COLO829 (cell line): Measurements from ENCODE around the gene ANKRD31.

Experiments
- DNase-seq: peaks from one replicate; pipeline ENCODE4 v3.0.0; 2012; ENCODE audit warnings: low spot score

Gene ANKRD31

GRCh38 chr5:75031366-75031765 lies 205.3 kb downstream of the ANKRD31 start:
- no peak for DNase-seq

DNA sequence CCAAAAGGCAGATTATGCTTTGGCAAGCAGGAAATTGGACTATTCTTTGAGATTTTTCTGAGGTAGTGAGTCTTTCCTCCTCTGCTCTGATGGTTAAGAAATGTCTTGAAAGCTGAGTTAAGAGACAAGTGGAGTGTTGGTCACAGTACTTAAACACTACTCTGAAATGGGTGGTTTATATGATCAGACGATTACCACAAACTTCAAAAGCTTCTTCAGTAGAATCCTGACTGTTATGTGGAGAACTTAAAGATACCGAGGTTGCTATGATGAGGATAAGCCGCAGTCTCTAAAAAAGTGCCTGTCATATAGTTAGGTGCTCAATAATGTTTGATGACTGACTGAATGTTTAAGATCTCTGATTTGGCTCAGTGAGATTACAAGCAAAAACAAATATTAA lies 208.6 kb downstream of the ANKRD31 start:
- DNase-seq = no peak

DNA sequence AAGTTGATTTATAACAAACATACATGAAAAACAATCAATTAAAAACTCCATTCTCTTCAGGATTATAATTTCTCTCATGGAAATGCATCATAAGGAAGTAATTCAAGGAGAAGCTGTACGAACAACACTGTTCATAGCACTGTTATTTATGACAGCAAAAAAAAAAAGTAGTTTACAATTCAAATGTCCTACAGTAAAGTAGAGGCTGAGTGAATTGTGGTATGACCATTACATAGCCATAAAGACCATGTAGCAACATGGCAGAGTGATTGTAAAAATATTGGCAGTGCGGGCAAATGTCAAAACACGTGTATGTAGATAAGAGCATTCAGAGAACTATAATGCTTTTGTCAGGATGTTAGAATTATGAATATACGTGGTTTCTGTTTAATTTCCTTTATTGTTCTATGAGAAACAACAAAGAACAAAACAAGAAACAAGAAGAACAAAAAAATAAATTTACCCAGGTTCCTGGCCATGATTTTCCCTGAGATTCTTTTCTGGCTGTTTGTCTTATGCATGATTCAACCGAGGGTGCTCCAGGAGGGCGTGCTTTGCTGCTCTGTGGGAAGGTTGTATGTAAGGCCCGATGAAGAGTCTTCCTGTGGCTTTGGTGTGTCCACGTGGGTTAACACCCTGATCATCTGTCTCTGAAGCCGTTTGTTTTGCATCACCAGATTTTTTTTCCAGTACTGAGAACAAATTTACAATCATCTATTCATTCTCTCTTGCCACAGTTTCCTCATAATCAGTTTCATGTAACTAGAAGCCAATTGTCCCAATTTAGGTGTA lies 213.1 kb downstream of the ANKRD31 start:
- no peak for DNase-seq

DNA sequence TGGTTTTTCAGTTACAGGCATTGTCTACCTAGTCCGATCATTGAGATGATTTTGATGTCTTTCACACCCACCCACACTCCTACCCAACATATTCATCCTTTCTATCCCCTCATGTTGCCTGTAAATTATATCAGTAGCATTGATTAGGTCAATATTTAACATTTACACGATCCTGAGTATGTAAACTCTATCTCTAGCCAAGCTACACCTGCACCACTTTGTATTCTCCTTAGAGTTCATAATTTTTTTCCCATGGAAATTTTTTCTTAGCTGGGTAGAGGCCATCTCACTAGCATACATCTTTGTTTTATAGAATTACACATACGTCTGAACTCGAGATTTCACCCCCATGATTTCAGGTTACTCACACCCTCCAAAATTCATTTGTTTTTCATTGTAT lies 214.9 kb downstream of the ANKRD31 start:
- DNase-seq = no peak

- peak; percentile 3 for DNase-seq
Measured at GRCh38 chr5:75021219-75021618, 215.5 kb downstream of the ANKRD31 start.

GRCh38 chr5:75020016-75020656 lies 216.5 kb downstream of the ANKRD31 start:
- DNase-seq = no peak

GRCh38 chr5:75018805-75019587 lies 217.7 kb downstream of the ANKRD31 start:
- no peak for DNase-seq
